MM.1S (cell line): ENCODE results near the gene EXOC2.

Experiments used
- DNase-seq: peaks from one replicate; pipeline ENCODE4 v3.0.0-alpha.2; 2015
- H2AFZ ChIP-seq: fragments of 300-600 bp; sonication (generic); 2 replicates; pipeline ENCODE4 v1.6.0; 2016; ENCODE audit warnings: antibody characterized with exemption, low read length
- H3F3A ChIP-seq: fragments of 300-600 bp; sonication (generic); 2 replicates; pipeline ENCODE4 v1.6.1; 2016; ENCODE audit warnings: mild to moderate bottlenecking, antibody characterized with exemption, low read length, moderate library complexity, mixed read lengths; ENCODE audit not compliant: insufficient read depth
- H3K27ac ChIP-seq: fragments of 300-600 bp; sonication (generic); 2 replicates; pipeline ENCODE4 v1.5.1; 2016; ENCODE audit warnings: mild to moderate bottlenecking, low read length
- H3K27me3 ChIP-seq: fragments of 300-600 bp; sonication (generic); replicated peaks from 2 replicates; pipeline ENCODE4 v1.6.0; 2016; ENCODE audit warnings: low read length; ENCODE audit not compliant: insufficient read depth
- H3K36me3 ChIP-seq: fragments of 300-600 bp; sonication (generic); replicated peaks from 2 replicates; pipeline ENCODE4 v1.6.1; 2016; ENCODE audit warnings: mild to moderate bottlenecking, low read length, mixed read lengths; ENCODE audit not compliant: insufficient read depth
- H3K4me1 ChIP-seq: fragments of 300-600 bp; sonication (generic); 2 replicates; pipeline ENCODE4 v1.6.1; 2016; ENCODE audit warnings: low read length, mixed read lengths
- H3K4me2 ChIP-seq: fragments of 300-600 bp; sonication (generic); 2 replicates; pipeline ENCODE4 v1.6.0; 2016; ENCODE audit warnings: low read depth, low read length
- H3K4me3 ChIP-seq: fragments of 300-600 bp; sonication (generic); 2 replicates; pipeline ENCODE4 v1.5.1; 2016; ENCODE audit warnings: low read length, mixed read lengths
- H3K79me2 ChIP-seq: fragments of 300-600 bp; sonication (generic); 2 replicates; pipeline ENCODE4 v1.6.1; 2016; ENCODE audit warnings: mixed run types, low read length, mixed read lengths
- H3K9ac ChIP-seq: fragments of 300-600 bp; sonication (generic); 2 replicates; pipeline ENCODE4 v1.6.1; 2016; ENCODE audit warnings: low read length, mixed read lengths
- H3K9me2 ChIP-seq: fragments of 300-600 bp; sonication (generic); replicated peaks from 2 replicates; pipeline ENCODE4 v1.6.1; 2016; ENCODE audit warnings: mild to moderate bottlenecking, low read length, mixed read lengths; ENCODE audit not compliant: insufficient read depth
- H3K9me3 ChIP-seq: fragments of 300-600 bp; sonication (generic); replicated peaks from 2 replicates; pipeline ENCODE4 v1.6.1; 2016; ENCODE audit warnings: mild to moderate bottlenecking, low read length, mixed read lengths; ENCODE audit not compliant: insufficient read depth
- H4K20me1 ChIP-seq: fragments of 300-600 bp; sonication (generic); 2 replicates; pipeline ENCODE4 v1.6.1; 2016; ENCODE audit warnings: mild to moderate bottlenecking, low read length, moderate library complexity, mixed read lengths; ENCODE audit not compliant: insufficient read depth
- EZH2 ChIP-seq: fragments of 300-600 bp; sonication (generic); optimal IDR thresholded peaks from 2 replicates; pipeline ENCODE3; 2017; ENCODE audit warnings: low read depth, mild to moderate bottlenecking, antibody characterized with exemption, low read length, mixed read lengths
- EZH2phosphoT487 ChIP-seq: fragments of 300-600 bp; sonication (generic); IDR thresholded peaks from 2 replicates; pipeline ENCODE4 v1.6.1; 2018; ENCODE audit warnings: antibody characterized with exemption, low read length
- TF ChIP-seq, protein P1 (sequence below): fragments of 300-600 bp; sonication (generic); IDR thresholded peaks from 2 replicates; pipeline ENCODE4 v1.5.1; 2016; ENCODE audit warnings: antibody characterized with exemption, low read length, mixed read lengths

Gene EXOC2

DNA sequence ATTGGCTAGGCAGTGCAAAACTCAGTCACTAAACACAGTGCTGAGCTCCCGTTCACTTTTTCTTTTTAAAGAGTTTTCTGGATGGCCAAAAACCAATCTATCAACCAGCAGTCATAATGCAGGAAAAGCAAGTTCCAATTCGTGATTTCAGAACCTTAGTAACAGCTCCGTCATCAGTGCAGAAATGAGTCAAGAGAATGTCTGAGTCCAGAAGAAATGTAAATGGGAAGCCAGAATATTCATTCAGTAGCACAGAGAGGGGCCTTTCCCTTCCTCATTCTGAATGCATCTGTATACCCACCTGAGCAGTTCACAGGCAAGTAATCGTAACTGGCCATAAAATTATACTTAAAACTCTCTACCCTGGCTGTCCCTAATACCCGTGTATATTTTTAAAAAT is 56.5 kb downstream of the EXOC2 start:
- Histone ChIP-seq H3K9me2 (no peaks in the 10 kb centered on the region), H3K9me3 (no peaks in the 10 kb centered on the region), H3K4me1 (no peaks in the 10 kb centered on the region), H3K27me3 (no peaks in the 10 kb centered on the region), H3K27ac (no peak overlapping the region), H3K9ac (no peak overlapping the region), H3F3A (no peaks in the 10 kb centered on the region), H3K79me2 (no peaks in the 10 kb centered on the region; the same call in 1 of the 2 replicates), H3K4me2 (no peak overlapping the region), H4K20me1 (no peaks in the 10 kb centered on the region), H2AFZ (no peak overlapping the region), H3K4me3 (no peak overlapping the region), H3K36me3 (no peaks in the 10 kb centered on the region)
- DNase-seq, result no peak
- TF ChIP-seq EZH2phosphoT487 (no peak), EZH2 (no peak)
- TF ChIP-seq, protein P1, sequence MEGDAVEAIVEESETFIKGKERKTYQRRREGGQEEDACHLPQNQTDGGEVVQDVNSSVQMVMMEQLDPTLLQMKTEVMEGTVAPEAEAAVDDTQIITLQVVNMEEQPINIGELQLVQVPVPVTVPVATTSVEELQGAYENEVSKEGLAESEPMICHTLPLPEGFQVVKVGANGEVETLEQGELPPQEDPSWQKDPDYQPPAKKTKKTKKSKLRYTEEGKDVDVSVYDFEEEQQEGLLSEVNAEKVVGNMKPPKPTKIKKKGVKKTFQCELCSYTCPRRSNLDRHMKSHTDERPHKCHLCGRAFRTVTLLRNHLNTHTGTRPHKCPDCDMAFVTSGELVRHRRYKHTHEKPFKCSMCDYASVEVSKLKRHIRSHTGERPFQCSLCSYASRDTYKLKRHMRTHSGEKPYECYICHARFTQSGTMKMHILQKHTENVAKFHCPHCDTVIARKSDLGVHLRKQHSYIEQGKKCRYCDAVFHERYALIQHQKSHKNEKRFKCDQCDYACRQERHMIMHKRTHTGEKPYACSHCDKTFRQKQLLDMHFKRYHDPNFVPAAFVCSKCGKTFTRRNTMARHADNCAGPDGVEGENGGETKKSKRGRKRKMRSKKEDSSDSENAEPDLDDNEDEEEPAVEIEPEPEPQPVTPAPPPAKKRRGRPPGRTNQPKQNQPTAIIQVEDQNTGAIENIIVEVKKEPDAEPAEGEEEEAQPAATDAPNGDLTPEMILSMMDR, result no peak

DNA sequence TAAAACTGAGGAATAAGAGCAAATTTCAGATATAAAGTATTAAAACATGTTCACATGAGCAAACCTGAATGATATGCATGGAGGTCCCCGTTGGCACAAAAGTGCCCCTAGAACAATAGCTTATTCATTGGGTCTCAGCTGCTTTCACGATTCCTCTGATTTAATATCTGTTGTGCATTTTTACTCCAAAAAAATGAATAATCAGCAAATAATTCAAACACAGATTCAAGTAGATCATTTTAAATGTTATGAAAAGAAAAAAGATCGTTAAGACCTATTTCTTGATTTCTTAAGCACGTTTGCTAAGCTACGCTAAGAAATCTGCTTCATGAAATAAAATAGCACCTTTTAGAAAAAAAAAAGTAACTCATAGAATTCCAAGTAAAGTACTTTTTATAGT is 57.7 kb downstream of the EXOC2 start:
- no peaks in the 10 kb centered on the region for H3K79me2 ChIP-seq
- DNase-seq, result no peak
- H3K36me3 ChIP-seq, result no peaks in the 10 kb centered on the region
- H3K4me2 ChIP-seq, result no peak overlapping the region
- no peak overlapping the region for H2AFZ ChIP-seq
- H3F3A ChIP-seq, result no peaks in the 10 kb centered on the region; the same call in 1 of the 2 replicates
- no peak overlapping the region for H3K27ac ChIP-seq
- no peaks in the 10 kb centered on the region for H4K20me1 ChIP-seq
- H3K9me3 ChIP-seq, result no peaks in the 10 kb centered on the region
- H3K9me2 ChIP-seq, result no peaks in the 10 kb centered on the region
- no peaks in the 10 kb centered on the region for H3K4me1 ChIP-seq
- no peak overlapping the region for H3K9ac ChIP-seq
- H3K4me3 ChIP-seq, result no peak overlapping the region
- no peaks in the 10 kb centered on the region for H3K27me3 ChIP-seq
- TF ChIP-seq, protein P1, result no peak
- TF ChIP-seq EZH2phosphoT487, result no peak
- TF ChIP-seq EZH2, result no peak

DNA sequence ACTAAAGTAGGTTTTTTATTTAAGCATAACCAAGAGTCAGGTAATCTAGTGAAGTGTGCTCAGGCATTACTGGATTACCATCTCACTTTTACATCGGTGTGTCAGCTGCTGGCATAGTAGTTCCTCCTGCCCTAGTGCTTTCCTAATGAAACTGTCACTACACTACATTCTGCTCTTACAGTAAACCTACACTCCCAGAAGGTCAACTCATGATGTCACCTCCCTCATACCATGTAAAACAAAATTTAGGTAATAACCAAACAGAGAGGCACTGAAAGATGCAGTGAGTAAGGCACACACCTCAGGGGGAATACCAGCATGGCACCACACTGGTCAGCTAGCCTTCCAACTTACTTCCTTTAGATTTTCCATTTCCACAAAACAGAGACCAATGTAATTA is 59.3 kb downstream of the EXOC2 start:
- H3K27me3 ChIP-seq, result no peaks in the 10 kb centered on the region
- H4K20me1 ChIP-seq, result no peaks in the 10 kb centered on the region
- no peaks in the 10 kb centered on the region for H3K79me2 ChIP-seq
- H3K4me1 ChIP-seq, result peaks cover 13% of the 10 kb centered on the region
- no peak overlapping the region for H3K4me3 ChIP-seq
- no peaks in the 10 kb centered on the region for H3K9me2 ChIP-seq
- DNase-seq, result no peak
- no peak overlapping the region for H3K4me2 ChIP-seq
- H2AFZ ChIP-seq, result no peak overlapping the region
- no peaks in the 10 kb centered on the region for H3K36me3 ChIP-seq
- H3K27ac ChIP-seq, result no peak overlapping the region
- no peaks in the 10 kb centered on the region for H3K9me3 ChIP-seq
- TF ChIP-seq, protein P1, result no peak
- no peak for TF ChIP-seq EZH2phosphoT487
- no peak for TF ChIP-seq EZH2
- H3F3A ChIP-seq, result peaks cover 3% of the 10 kb centered on the region
- no peak overlapping the region for H3K9ac ChIP-seq
